H9 (cell line): ENCODE results near the gene GLB1L. TPM values are rescaled to one million over a fixed set of nuclear protein-coding genes. Genes with fewer than 3 reads are reported as not detected.

Experiments
- DNase-seq: peaks from one replicate; pipeline ENCODE4 v3.0.0-alpha.2; 2017
- H2AFZ ChIP-seq: one replicate; pipeline ENCODE4 v1.6.1; 2013; ENCODE audit warnings: mild to moderate bottlenecking, low read length, control low read depth, moderate library complexity
- H2AK5ac ChIP-seq: 2 replicates; pipeline ENCODE4 v1.6.1; 2013; ENCODE audit warnings: low read length, control low read depth, mixed read lengths; ENCODE audit not compliant: insufficient read length
- H2BK120ac ChIP-seq: one replicate; pipeline ENCODE4 v1.6.1; 2013; ENCODE audit warnings: low read depth, mild to moderate bottlenecking, low read length, control low read depth, inconsistent platforms; ENCODE audit not compliant: poor library complexity, severe bottlenecking
- H2BK12ac ChIP-seq: 2 replicates; pipeline ENCODE4 v1.6.1; 2013; ENCODE audit warnings: low read length, control low read depth, mixed read lengths, low read depth; ENCODE audit not compliant: insufficient read length
- H2BK15ac ChIP-seq: 2 replicates; pipeline ENCODE4 v1.6.1; 2013; ENCODE audit warnings: low read depth, low read length, control low read depth
- H2BK20ac ChIP-seq: one replicate; pipeline ENCODE4 v1.6.1; 2013; ENCODE audit warnings: low read depth, mild to moderate bottlenecking, low read length, control low read depth, inconsistent platforms; ENCODE audit not compliant: poor library complexity, severe bottlenecking
- H2BK5ac ChIP-seq: 2 replicates; pipeline ENCODE4 v1.6.1; 2013; ENCODE audit warnings: low read length, control low read depth, mixed read lengths; ENCODE audit not compliant: insufficient read length
- H3K14ac ChIP-seq: 2 replicates; pipeline ENCODE4 v1.6.1; 2013; ENCODE audit warnings: low read length, control low read depth; ENCODE audit not compliant: insufficient read depth
- H3K18ac ChIP-seq: 2 replicates; pipeline ENCODE4 v1.6.1; 2013; ENCODE audit warnings: low read depth, mild to moderate bottlenecking, mixed read lengths, low read length, control low read depth; ENCODE audit not compliant: insufficient read length
- H3K23ac ChIP-seq: 2 replicates; pipeline ENCODE4 v1.6.1; 2013; ENCODE audit warnings: low read length, control low read depth, mixed read lengths, low read depth; ENCODE audit not compliant: insufficient read length
- H3K23me2 ChIP-seq: 2 replicates; pipeline ENCODE4 v1.6.1; 2013; ENCODE audit warnings: low read depth, mild to moderate bottlenecking, mixed read lengths, low read length, control low read depth; ENCODE audit not compliant: insufficient read length, poor library complexity, severe bottlenecking
- H3K27ac ChIP-seq: 2 replicates; pipeline ENCODE4 v1.5.1; 2013; ENCODE audit warnings: low read length, control low read depth, mixed read lengths, low read depth; ENCODE audit not compliant: insufficient read length
- H3K27me3 ChIP-seq: 2 replicates; pipeline ENCODE4 v1.6.1; 2013; ENCODE audit warnings: low read length, control low read depth, inconsistent platforms; ENCODE audit not compliant: insufficient read depth
- H3K4ac ChIP-seq: 2 replicates; pipeline ENCODE4 v1.6.1; 2013; ENCODE audit warnings: low read depth, mild to moderate bottlenecking, control low read depth, inconsistent platforms, low read length, moderate library complexity
- H3K4me1 ChIP-seq: 2 replicates; pipeline ENCODE4 v1.6.1; 2013; ENCODE audit warnings: low read length, control low read depth, inconsistent platforms; ENCODE audit not compliant: insufficient read depth
- H3K4me2 ChIP-seq: 2 replicates; pipeline ENCODE4 v1.6.1; 2013; ENCODE audit warnings: low read length, control low read depth, mixed read lengths; ENCODE audit not compliant: insufficient read length, insufficient read depth
- H3K56ac ChIP-seq: 2 replicates; pipeline ENCODE4 v1.6.1; 2013; ENCODE audit warnings: low read depth, mild to moderate bottlenecking, mixed read lengths, low read length, control low read depth; ENCODE audit not compliant: insufficient read length
- H3K79me1 ChIP-seq: 2 replicates; pipeline ENCODE4 v1.6.1; 2013; ENCODE audit warnings: low read depth, mild to moderate bottlenecking, moderate library complexity, low read length, control low read depth, inconsistent platforms; ENCODE audit not compliant: insufficient read depth, poor library complexity, severe bottlenecking
- H3K79me2 ChIP-seq: 2 replicates; pipeline ENCODE4 v1.6.1; 2013; ENCODE audit warnings: low read length, control low read depth, inconsistent platforms; ENCODE audit not compliant: insufficient read depth
- H3K9ac ChIP-seq: 2 replicates; pipeline ENCODE4 v1.6.1; 2013; ENCODE audit warnings: low read length, control low read depth, mixed read lengths; ENCODE audit not compliant: insufficient read length; ENCODE audit errors: extremely low read depth
- H3K9me3 ChIP-seq: one replicate; pipeline ENCODE4 v1.6.1; 2013; ENCODE audit warnings: low read depth, low read length, inconsistent platforms; ENCODE audit not compliant: control insufficient read depth
- H3T11ph ChIP-seq: one replicate; pipeline ENCODE4 v1.6.1; 2013; ENCODE audit warnings: mild to moderate bottlenecking, low read length, control low read depth, inconsistent platforms
- H4K20me1 ChIP-seq: one replicate; pipeline ENCODE4 v1.6.1; 2013; ENCODE audit not compliant: control insufficient read depth, insufficient read length, insufficient read depth
- H4K5ac ChIP-seq: 2 replicates; pipeline ENCODE4 v1.6.1; 2013; ENCODE audit warnings: low read depth, mild to moderate bottlenecking, mixed read lengths, low read length, control low read depth; ENCODE audit not compliant: insufficient read length
- H4K8ac ChIP-seq: replicated peaks from 2 replicates; pipeline ENCODE4 v1.6.1; 2013; ENCODE audit warnings: low read length, control low read depth, mixed read lengths, low read depth; ENCODE audit not compliant: insufficient read length
- H4K91ac ChIP-seq: 2 replicates; pipeline ENCODE4 v1.6.1; 2013; ENCODE audit warnings: low read depth, mild to moderate bottlenecking, moderate library complexity, mixed read lengths, low read length, control low read depth; ENCODE audit not compliant: insufficient read length
- H3K27ac Mint-ChIP-seq, 3 experiments: 2 replicates in 2 of 3; 3 replicates in 1 of 3; pipeline ENCODE4 v1.8.0; 2020 to 2021; ENCODE audit warnings: mixed read lengths in 3 of 3, mild to moderate bottlenecking in 1 of 3, moderate library complexity in 1 of 3
- H3K27me3 Mint-ChIP-seq: 2 replicates; pipeline ENCODE4 v1.8.0; 2021; ENCODE audit warnings: low read depth, mild to moderate bottlenecking, moderate library complexity, mixed read lengths
- H3K36me3 Mint-ChIP-seq, 3 experiments: 2 replicates in 2 of 3; 3 replicates in 1 of 3; pipeline ENCODE4 v1.8.0; 2020 to 2021; ENCODE audit warnings: low read depth in 3 of 3, mixed read lengths in 3 of 3; ENCODE audit not compliant: insufficient read depth in 1 of 3
- H3K4me1 Mint-ChIP-seq, 2 experiments: 2 replicates each; pipeline ENCODE4 v1.8.0; 2020; ENCODE audit warnings: mixed read lengths in 2 of 2
- H3K4me3 Mint-ChIP-seq, 2 experiments: 2 replicates in 1 of 2; 3 replicates in 1 of 2; pipeline ENCODE4 v1.8.0; 2020 to 2021; ENCODE audit warnings: mild to moderate bottlenecking in 2 of 2, mixed read lengths in 2 of 2, moderate library complexity in 1 of 2
- H3K9me3 Mint-ChIP-seq, 2 experiments: 2 replicates in 1 of 2; 3 replicates in 1 of 2; pipeline ENCODE4 v1.8.0; 2020; ENCODE audit warnings: mild to moderate bottlenecking in 2 of 2, mixed read lengths in 2 of 2, moderate library complexity in 1 of 2
- CTCF ChIP-seq: fragments of 200-600 bp; sonication (generic); conservative IDR thresholded peaks from 3 replicates; pipeline ENCODE4 v1.8.0; 2021; ENCODE audit warnings: antibody characterized with exemption, mild to moderate bottlenecking
- WGBS: extraction: QIAGEN DNeasy Blood & Tissue Kit; methylation state at CpG from one replicate; pipeline ENCODE4 v1.1.7; 2013; ENCODE audit warnings: missing lambda C conversion rate, low lambda C conversion rate, mixed read lengths; ENCODE audit not compliant: insufficient read length; ENCODE audit errors: extremely low coverage; 5-methylcytosine and 5-hydroxymethylcytosine counted together
- total RNA-seq: library from RNA; stranded (reverse); gene quantifications from 2 replicates; pipeline ENCODE4 v1.2.1, GENCODE V29; 2021

GLB1L gene
- total RNA-seq, 1 experiment from 2014 or later: 6.5 TPM

DNA sequence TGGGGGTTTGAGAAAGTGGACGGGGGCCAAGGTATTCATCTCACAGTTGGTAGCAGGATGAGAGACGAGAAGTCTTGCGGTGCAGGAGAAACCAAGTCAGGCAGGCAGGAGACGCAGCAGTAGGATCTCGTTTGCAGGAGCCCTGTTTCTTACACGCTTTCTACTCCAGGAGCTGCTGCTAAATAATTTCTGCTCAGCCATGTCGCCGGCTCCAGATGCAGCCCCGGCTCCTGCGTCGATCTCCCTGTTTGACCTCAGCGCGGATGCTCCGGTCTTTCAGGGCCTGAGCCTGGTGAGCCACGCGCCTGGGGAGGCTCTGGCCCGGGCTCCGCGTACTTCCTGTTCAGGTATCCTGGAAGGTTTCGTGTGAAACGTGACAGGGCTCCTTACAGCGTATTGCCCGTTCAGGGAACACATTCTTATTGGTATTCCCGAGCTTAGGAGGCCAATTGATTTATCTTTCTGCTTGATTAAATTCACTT lies 15.1 kb downstream of the GLB1L start:
- Histone ChIP-seq H3K56ac (no peak overlapping the region), H4K5ac (no peak overlapping the region), H3K4me1 (no peaks in the 10 kb centered on the region), H2BK12ac (no peak overlapping the region), H3K23me2 (no peaks in the 10 kb centered on the region), H3K79me2 (0 out of 2 replicates have a peak, but pooled peaks cover 2% of the 10 kb centered on the region), H3K79me1 (no peaks in the 10 kb centered on the region), H3K4ac (no peak overlapping the region), H2BK15ac (no peak overlapping the region), H3T11ph (no peak overlapping the region), H3K4me2 (peak overlapping the region; percentile 77), H4K20me1 (no peaks in the 10 kb centered on the region), H2BK20ac (no peak overlapping the region), H2AK5ac (no peak overlapping the region), H3K27ac (peak overlapping the region; percentile 29), H3K9ac (peak overlapping the region; percentile 79), H3K9me3 (no peaks in the 10 kb centered on the region), H3K27me3 (no peaks in the 10 kb centered on the region), H3K14ac (0 out of 2 replicates have a peak overlapping the region, but pooled peaks have one; percentile 10), H4K91ac (no peak overlapping the region), H3K23ac (no peak overlapping the region), H2BK120ac (no peak overlapping the region), H2BK5ac (no peak overlapping the region), H3K18ac (no peak overlapping the region), H4K8ac (no peak overlapping the region), H2AFZ (no peak overlapping the region)
- Mint-ChIP-seq H3K27ac (peak overlapping the region; percentile 99 to 100 (median 99)), H3K9me3 (no peaks in the 10 kb centered on the region; a peak in 1 of 5 replicates), H3K4me3 (peak overlapping the region; percentile 96 to 99), H3K27me3 (no peaks in the 10 kb centered on the region; the same call in 1 of the 2 replicates), H3K4me1 (peaks cover 11% of the 10 kb centered on the region in 2 experiments), H3K36me3 (peaks cover 21 to 54% (median 48%) of the 10 kb centered on the region in 3 experiments)
- DNase-seq: peak; percentile 51
- no peak for TF ChIP-seq CTCF
- WGBS: no CpG with 5 or more reads among the region's 24 CpGs
